ENCODE results near the gene SNX13. TPM values are rescaled to one million over a fixed set of nuclear protein-coding genes. Genes with fewer than 3 reads are reported as not detected.
A peak's percentile ranks its signal among the peaks of the same experiment; 100 is the strongest.

Gene SNX13
- total RNA-seq, 1 experiment from 2014 or later, result 29.0 TPM

- no peak overlapping the region for H2BK5ac ChIP-seq (ENCODE audit: insufficient read length, low read length)
- TF ChIP-seq CTCF (conservative IDR thresholded peaks at IDR 0.05), result no peak
Measured at GRCh38 chr7:17931069-17931468, 9.2 kb downstream of the SNX13 start.

More at GRCh38 chr7:17931069-17931468, 9.2 kb downstream of the SNX13 start:
- H3K27ac ChIP-seq (ENCODE audit: insufficient read length, low read depth, low read length), result no peak overlapping the region
- no peak overlapping the region for H2BK12ac ChIP-seq (ENCODE audit: insufficient read length, low read depth, low read length)
- no peak overlapping the region for H4K91ac ChIP-seq (ENCODE audit: insufficient read length, low read depth, low read length)
- H3K4ac ChIP-seq (ENCODE audit: low read depth, low read length), result no peak overlapping the region
- peak overlapping the region in 2 of 3 experiments; percentile 60 to 74; a peak in 4 of 7 replicates for H3K27ac Mint-ChIP-seq
- H3K27me3 Mint-ChIP-seq (ENCODE audit: low read depth), result no peaks in the 10 kb centered on the region
- no peak overlapping the region for H2BK120ac ChIP-seq (ENCODE audit: low read depth, low read length, poor library complexity, severe bottlenecking)
- H3K4me2 ChIP-seq (ENCODE audit: insufficient read depth, insufficient read length, low read length), result no peak overlapping the region
- H2BK15ac ChIP-seq (ENCODE audit: low read depth, low read length), result no peak overlapping the region
- H3K36me3 Mint-ChIP-seq (ENCODE audit: insufficient read depth in 1 of 3, low read depth in 3 of 3), result no peaks in the 10 kb centered on the region
- no CpG with 5 or more reads among the region's 1 CpG for WGBS (ENCODE audit: extremely low coverage, insufficient read length, low lambda C conversion rate)
- no peak overlapping the region for H3K56ac ChIP-seq (ENCODE audit: insufficient read length, low read depth, low read length)
- H4K8ac ChIP-seq (replicated peaks; ENCODE audit: insufficient read length, low read depth, low read length), result no peak overlapping the region
- H3K23ac ChIP-seq (ENCODE audit: insufficient read length, low read depth, low read length), result no peak overlapping the region
- no peaks in the 10 kb centered on the region for H4K20me1 ChIP-seq (ENCODE audit: control insufficient read depth, insufficient read depth, insufficient read length)
- no peak overlapping the region for H3T11ph ChIP-seq (ENCODE audit: low read length)
- H3K9me3 ChIP-seq (ENCODE audit: control insufficient read depth, low read depth, low read length), result no peaks in the 10 kb centered on the region
- no peaks in the 10 kb centered on the region for H3K23me2 ChIP-seq (ENCODE audit: insufficient read length, low read depth, low read length, poor library complexity, severe bottlenecking)
- H3K9me3 Mint-ChIP-seq, result no peaks in the 10 kb centered on the region
- H2BK20ac ChIP-seq (ENCODE audit: low read depth, low read length, poor library complexity, severe bottlenecking), result no peak overlapping the region
- H3K14ac ChIP-seq (ENCODE audit: insufficient read depth, low read length), result no peak overlapping the region
- H3K79me1 ChIP-seq (ENCODE audit: insufficient read depth, low read depth, low read length, poor library complexity, severe bottlenecking), result no peaks in the 10 kb centered on the region
- no peak overlapping the region for H3K18ac ChIP-seq (ENCODE audit: insufficient read length, low read depth, low read length)
- no peak overlapping the region for H2AK5ac ChIP-seq (ENCODE audit: insufficient read length, low read length)
- H3K4me1 Mint-ChIP-seq, result peaks cover 17 to 30% of the 10 kb centered on the region in 2 experiments
- no peak for DNase-seq
- H3K79me2 ChIP-seq (ENCODE audit: insufficient read depth, low read length), result peaks cover 7% of the 10 kb centered on the region; the same call in 1 of the 2 replicates
- no peaks in the 10 kb centered on the region; the same call in 1 of the 2 replicates for H3K4me1 ChIP-seq (ENCODE audit: insufficient read depth, low read length)
- no peak overlapping the region for H4K5ac ChIP-seq (ENCODE audit: insufficient read length, low read depth, low read length)
- no peak overlapping the region for H3K4me3 Mint-ChIP-seq
- H3K9ac ChIP-seq (ENCODE audit: extremely low read depth, insufficient read length, low read length), result no peak overlapping the region
- no peak overlapping the region for H2AFZ ChIP-seq (ENCODE audit: low read length)
- no peaks in the 10 kb centered on the region for H3K27me3 ChIP-seq (ENCODE audit: insufficient read depth, low read length)
